CD14-positive monocyte (primary cell): ENCODE results near the gene VSIG1. TPM values are rescaled to one million over a fixed set of nuclear protein-coding genes. Genes with fewer than 3 reads are reported as not detected.

Experiments used
- DNase-seq, 3 donors: peaks; one replicate each; pipeline ENCODE4 v3.0.0-alpha.2; 2011 to 2022
- H2AFZ ChIP-seq: 2 replicates; pipeline ENCODE4 v1.6.0; 2012; ENCODE audit warnings: mild to moderate bottlenecking, low read depth, low read length, inconsistent platforms; ENCODE audit not compliant: insufficient read depth, poor library complexity, severe bottlenecking
- H3K27ac ChIP-seq, 2 donors: 1 replicate in 1 of 2; 2 replicates in 1 of 2; pipeline ENCODE4 v1.5.1; 2012 to 2013; ENCODE audit warnings: low read length in 2 of 2, control low read depth in 1 of 2, inconsistent platforms in 1 of 2, low read depth in 1 of 2, mild to moderate bottlenecking in 1 of 2
- H3K27me3 ChIP-seq, 2 donors: one replicate each; pipeline versions ENCODE4 v1.6.0 to v1.6.1; 2011 to 2013; ENCODE audit warnings: low read length in 2 of 2; ENCODE audit not compliant: control insufficient read depth in 2 of 2, insufficient read depth in 2 of 2
- H3K36me3 ChIP-seq, 2 donors: replicated peaks in 1 of 2; 1 replicate in 1 of 2; 2 replicates in 1 of 2; pipeline versions ENCODE4 v1.5.1 to v1.6.1; 2012 to 2013; ENCODE audit warnings: low read length in 2 of 2, control low read depth in 1 of 2, inconsistent platforms in 1 of 2, mild to moderate bottlenecking in 1 of 2; ENCODE audit not compliant: insufficient read depth in 2 of 2, control insufficient read depth in 1 of 2
- H3K4me1 ChIP-seq, 2 donors: 1 replicate in 1 of 2; 2 replicates in 1 of 2; pipeline versions ENCODE4 v1.5.1 to v1.6.1; 2012 to 2013; ENCODE audit warnings: low read length in 2 of 2, control low read depth in 1 of 2, inconsistent platforms in 1 of 2, mild to moderate bottlenecking in 1 of 2, moderate library complexity in 1 of 2; ENCODE audit not compliant: insufficient read depth in 2 of 2, control insufficient read depth in 1 of 2
- H3K4me2 ChIP-seq: replicated peaks from 2 replicates; pipeline ENCODE3; 2012; ENCODE audit warnings: low read length, moderate library complexity, mild to moderate bottlenecking; ENCODE audit not compliant: poor library complexity, severe bottlenecking; ENCODE audit errors: extremely low read depth
- H3K4me3 ChIP-seq, 3 experiments: fragments of 200-600 bp in 1 of 3; sonication (generic) in 1 of 3; replicated peaks in 1 of 3; 1 replicate in 2 of 3; 2 replicates in 1 of 3; pipeline ENCODE4 v1.5.1; 2011 to 2013; ENCODE audit warnings: low read length in 3 of 3, mild to moderate bottlenecking in 3 of 3, control low read depth in 2 of 3, low read depth in 2 of 3, inconsistent platforms in 1 of 3, moderate library complexity in 1 of 3
- H3K79me2 ChIP-seq: 2 replicates; pipeline ENCODE4 v1.6.0; 2012; ENCODE audit warnings: mild to moderate bottlenecking, control low read depth, inconsistent platforms, low read length, moderate library complexity; ENCODE audit not compliant: insufficient read depth
- H3K9ac ChIP-seq: 2 replicates; pipeline ENCODE4 v1.6.0; 2017; ENCODE audit warnings: low read length, mild to moderate bottlenecking; ENCODE audit not compliant: insufficient read depth, poor library complexity, severe bottlenecking
- H3K9me3 ChIP-seq, 2 donors: replicated peaks in 1 of 2; 1 replicate in 1 of 2; 2 replicates in 1 of 2; pipeline versions ENCODE4 v1.5.1 to v1.6.1; 2012 to 2013; ENCODE audit warnings: low read length in 2 of 2, control low read depth in 1 of 2; ENCODE audit not compliant: control insufficient read depth in 1 of 2, insufficient read depth in 1 of 2
- H4K20me1 ChIP-seq: 2 replicates; pipeline ENCODE4 v1.6.0; 2012; ENCODE audit warnings: mild to moderate bottlenecking, low read length, control low read depth, moderate library complexity; ENCODE audit not compliant: insufficient read depth
- H3K27ac Mint-ChIP-seq, 7 donors: one replicate each; pipeline ENCODE4 v1.8.0; 2020; ENCODE audit warnings: mild to moderate bottlenecking in 7 of 7, mixed read lengths in 7 of 7, moderate library complexity in 6 of 7, inconsistent platforms in 2 of 7
- H3K27me3 Mint-ChIP-seq, 3 donors: one replicate each; pipeline ENCODE4 v1.8.0; 2021 to 2022; ENCODE audit warnings: low read depth in 3 of 3, mild to moderate bottlenecking in 3 of 3, mixed read lengths in 3 of 3, moderate library complexity in 3 of 3, inconsistent platforms in 1 of 3
- H3K36me3 Mint-ChIP-seq, 2 donors: one replicate each; pipeline ENCODE4 v1.8.0; 2020; ENCODE audit warnings: mixed read lengths in 2 of 2, inconsistent platforms in 1 of 2, mild to moderate bottlenecking in 1 of 2
- H3K4me1 Mint-ChIP-seq: one replicate; pipeline ENCODE4 v1.8.0; 2020; ENCODE audit warnings: mild to moderate bottlenecking, mixed read lengths
- H3K4me3 Mint-ChIP-seq, 2 donors: one replicate each; pipeline ENCODE4 v1.8.0; 2020; ENCODE audit warnings: mild to moderate bottlenecking in 2 of 2, mixed read lengths in 2 of 2, moderate library complexity in 1 of 2
- H3K9me3 Mint-ChIP-seq, 7 donors: one replicate each; pipeline ENCODE4 v1.8.0; 2020 to 2022; ENCODE audit warnings: mixed read lengths in 7 of 7, mild to moderate bottlenecking in 6 of 7, moderate library complexity in 6 of 7, inconsistent platforms in 2 of 7
- WGBS: methylation state at CpG from one replicate; pipeline ENCODE4 v1.1.5; 2013; ENCODE audit warnings: missing lambda C conversion rate; ENCODE audit not compliant: insufficient coverage; 5-methylcytosine and 5-hydroxymethylcytosine counted together
- intact Hi-C, 2 donors: fragments of 100-400 bp; cut with micrococcal nuclease; formaldehyde crosslinking; loops; one replicate each; pipeline versions ENCODE4 v1.15.0 to v1.15.1; 2023
- polyA plus RNA-seq, 3 donors: library from polyadenylated mRNA; depleted of rRNA in 1 of 3; unstranded in 2 of 3; stranded (reverse) in 1 of 3; fragments of 300-500 nt in 2 of 3; fragments of >200 nt in 1 of 3; fragmentation: Illumina TruSeq in 2 of 3; gene quantifications; 1 replicate in 2 of 3; 2 replicates in 1 of 3; pipeline ENCODE4 v1.2.3, GENCODE V29; 2012 to 2021
- TF ChIP-seq, protein P1 (sequence below): fragments of 200-600 bp; IDR thresholded peaks from one replicate; pipeline ENCODE4 v1.8.0; 2022; ENCODE audit warnings: antibody characterized with exemption, mild to moderate bottlenecking

Gene VSIG1
- polyA plus RNA-seq, 3 donors: not detected

DNA sequence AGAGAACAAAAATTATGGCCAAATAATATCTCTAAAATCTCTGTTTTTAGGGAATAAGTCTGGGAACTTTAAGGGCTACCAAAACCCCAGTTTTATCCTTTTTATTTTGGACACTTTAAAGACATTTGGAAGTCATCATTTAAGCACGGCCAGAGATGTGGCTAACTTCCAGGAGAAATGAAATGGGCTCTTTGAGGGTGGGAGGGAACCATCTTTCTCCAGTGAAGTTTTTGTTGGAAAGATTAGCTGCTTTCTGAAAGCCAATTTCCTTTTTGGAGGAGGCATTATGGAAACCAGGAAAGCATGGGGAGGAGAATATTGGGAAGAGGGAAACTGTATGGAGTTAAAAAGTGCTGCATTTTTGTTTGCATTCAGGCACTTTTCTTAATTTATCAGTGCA, 4.8 kb downstream of the VSIG1 start:
- H3K79me2 ChIP-seq: no peaks in the 10 kb centered on the region
- H3K4me1 Mint-ChIP-seq: peaks cover 12% of the 10 kb centered on the region
- H3K27ac ChIP-seq: no peak overlapping the region
- WGBS: no CpG with 5 or more reads among the region's 1 CpG
- H3K36me3 ChIP-seq: no peaks in the 10 kb centered on the region
- DNase-seq: no peak
- intact Hi-C loops: no loop called here
- H4K20me1 ChIP-seq: no peaks in the 10 kb centered on the region
- peak overlapping the region in 1 of 7 donors; percentile 87 for H3K27ac Mint-ChIP-seq
- peaks cover 0 to 8% of the 10 kb centered on the region in 2 donors for H3K4me1 ChIP-seq
- H3K9me3 ChIP-seq: no peaks in the 10 kb centered on the region
- H3K36me3 Mint-ChIP-seq: no peaks in the 10 kb centered on the region
- H3K4me3 ChIP-seq: no peak overlapping the region
- no peaks in the 10 kb centered on the region for H3K9me3 Mint-ChIP-seq
- no peak overlapping the region for H3K4me3 Mint-ChIP-seq
- H3K27me3 Mint-ChIP-seq: peaks cover 0 to 9% (median 2%) of the 10 kb centered on the region in 3 donors
- no peak overlapping the region for H3K4me2 ChIP-seq
- H2AFZ ChIP-seq: no peak overlapping the region
- TF ChIP-seq, protein P1, sequence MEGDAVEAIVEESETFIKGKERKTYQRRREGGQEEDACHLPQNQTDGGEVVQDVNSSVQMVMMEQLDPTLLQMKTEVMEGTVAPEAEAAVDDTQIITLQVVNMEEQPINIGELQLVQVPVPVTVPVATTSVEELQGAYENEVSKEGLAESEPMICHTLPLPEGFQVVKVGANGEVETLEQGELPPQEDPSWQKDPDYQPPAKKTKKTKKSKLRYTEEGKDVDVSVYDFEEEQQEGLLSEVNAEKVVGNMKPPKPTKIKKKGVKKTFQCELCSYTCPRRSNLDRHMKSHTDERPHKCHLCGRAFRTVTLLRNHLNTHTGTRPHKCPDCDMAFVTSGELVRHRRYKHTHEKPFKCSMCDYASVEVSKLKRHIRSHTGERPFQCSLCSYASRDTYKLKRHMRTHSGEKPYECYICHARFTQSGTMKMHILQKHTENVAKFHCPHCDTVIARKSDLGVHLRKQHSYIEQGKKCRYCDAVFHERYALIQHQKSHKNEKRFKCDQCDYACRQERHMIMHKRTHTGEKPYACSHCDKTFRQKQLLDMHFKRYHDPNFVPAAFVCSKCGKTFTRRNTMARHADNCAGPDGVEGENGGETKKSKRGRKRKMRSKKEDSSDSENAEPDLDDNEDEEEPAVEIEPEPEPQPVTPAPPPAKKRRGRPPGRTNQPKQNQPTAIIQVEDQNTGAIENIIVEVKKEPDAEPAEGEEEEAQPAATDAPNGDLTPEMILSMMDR: no peak
- peaks cover 0 to 3% of the 10 kb centered on the region in 2 donors for H3K27me3 ChIP-seq
- H3K9ac ChIP-seq: no peak overlapping the region

DNA sequence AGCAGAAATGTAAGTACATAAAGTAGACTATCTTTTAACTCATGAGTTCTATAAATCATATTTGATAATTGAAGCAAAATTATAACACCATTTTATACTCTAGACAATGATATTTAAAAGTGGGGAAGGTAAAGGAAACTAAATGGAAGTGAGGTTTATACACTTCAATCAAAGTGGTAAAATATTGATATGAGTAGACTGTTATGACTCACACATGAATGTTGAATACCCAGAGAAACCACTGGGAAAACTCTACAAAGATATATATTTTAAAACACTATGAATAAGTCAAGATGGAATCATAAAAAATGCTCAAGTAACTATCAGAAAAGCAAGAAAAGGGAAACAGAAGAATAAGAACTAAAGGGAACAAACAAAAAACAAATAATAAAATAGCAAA, 8.4 kb downstream of the VSIG1 start:
- Histone ChIP-seq H3K4me2 (no peak overlapping the region), H3K27ac (no peak overlapping the region), H2AFZ (no peak overlapping the region), H4K20me1 (no peaks in the 10 kb centered on the region), H3K4me1 (peaks cover 0 to 8% of the 10 kb centered on the region in 2 donors), H3K9me3 (no peaks in the 10 kb centered on the region), H3K36me3 (no peaks in the 10 kb centered on the region), H3K9ac (no peak overlapping the region), H3K4me3 (no peak overlapping the region), H3K79me2 (no peaks in the 10 kb centered on the region), H3K27me3 (peaks cover 0 to 3% of the 10 kb centered on the region in 2 donors)
- no peaks in the 10 kb centered on the region for H3K36me3 Mint-ChIP-seq
- peaks cover 12% of the 10 kb centered on the region for H3K4me1 Mint-ChIP-seq
- no peak overlapping the region for H3K4me3 Mint-ChIP-seq
- no peak overlapping the region for H3K27ac Mint-ChIP-seq
- TF ChIP-seq, protein P1: no peak
- intact Hi-C loops: no loop called here
- peaks cover 0 to 12% (median 2%) of the 10 kb centered on the region in 3 donors for H3K27me3 Mint-ChIP-seq
- no peak for DNase-seq
- no peaks in the 10 kb centered on the region for H3K9me3 Mint-ChIP-seq
